ENCODE results near the gene GJA4. TPM values are rescaled to one million over a fixed set of nuclear protein-coding genes. Genes with fewer than 3 reads are reported as not detected.

The GJA4 gene
- total RNA-seq, 1 experiment from 2014 or later: not detected

DNA sequence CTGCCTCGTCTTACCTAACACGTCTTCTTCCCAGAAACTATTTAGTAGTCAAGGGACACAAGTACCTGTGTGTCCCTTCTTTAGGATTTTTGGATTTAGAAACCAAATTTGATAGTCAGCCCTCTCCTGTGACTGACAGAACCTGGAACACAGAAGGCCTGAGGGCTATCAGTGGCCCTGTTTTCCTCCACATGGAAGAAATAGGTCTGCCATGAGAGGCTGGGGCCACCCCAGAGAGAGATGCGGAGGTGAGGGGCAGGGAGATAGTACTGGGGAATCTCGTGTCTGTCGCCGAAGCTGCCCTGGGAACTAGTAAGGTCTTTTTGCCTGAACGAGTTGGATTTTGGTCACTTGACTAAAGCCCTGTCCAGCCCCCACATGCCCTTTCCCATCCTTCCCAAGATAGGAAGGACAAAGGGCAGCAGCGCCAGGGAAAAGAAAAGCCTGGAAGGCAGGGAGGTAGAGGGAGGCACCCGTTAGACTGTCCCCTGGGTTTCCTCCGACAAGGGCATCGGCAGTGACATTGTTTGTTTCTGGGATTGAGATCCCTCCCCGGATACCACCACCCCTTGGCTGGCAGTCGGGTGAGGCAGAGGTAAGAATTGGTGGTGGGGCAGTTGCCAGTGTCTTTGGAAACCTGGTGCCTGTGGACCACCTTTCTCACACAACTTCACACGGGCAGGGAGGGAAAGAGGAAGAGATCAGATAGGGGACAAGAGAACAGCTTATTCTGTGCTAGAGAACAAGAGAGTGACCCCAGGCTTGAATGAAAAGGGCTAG, 46.9 kb downstream of the GJA4 start:
- DNase-seq (ENCODE audit: low read depth): no peak

DNA sequence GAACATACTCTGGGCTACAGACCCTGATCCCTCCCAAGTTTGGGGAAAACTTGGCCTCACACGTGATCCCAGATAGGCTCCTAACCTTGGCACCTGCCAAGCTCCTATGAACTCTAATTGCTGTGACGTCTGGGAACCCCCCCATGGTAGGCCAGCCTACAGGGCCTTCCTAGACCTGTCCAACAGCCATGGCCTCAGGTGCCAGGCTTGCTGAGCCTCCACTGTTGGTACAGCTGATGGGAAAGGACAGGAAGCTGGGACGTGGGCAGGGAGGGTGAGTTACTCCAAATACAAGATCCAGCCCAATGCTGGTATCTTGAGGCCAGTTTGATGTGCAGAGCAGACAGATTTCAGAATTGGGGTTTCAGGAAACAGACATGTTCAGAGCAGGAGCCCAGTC, 47.6 kb downstream of the GJA4 start:
- DNase-seq (ENCODE audit: low read depth): no peak

DNA sequence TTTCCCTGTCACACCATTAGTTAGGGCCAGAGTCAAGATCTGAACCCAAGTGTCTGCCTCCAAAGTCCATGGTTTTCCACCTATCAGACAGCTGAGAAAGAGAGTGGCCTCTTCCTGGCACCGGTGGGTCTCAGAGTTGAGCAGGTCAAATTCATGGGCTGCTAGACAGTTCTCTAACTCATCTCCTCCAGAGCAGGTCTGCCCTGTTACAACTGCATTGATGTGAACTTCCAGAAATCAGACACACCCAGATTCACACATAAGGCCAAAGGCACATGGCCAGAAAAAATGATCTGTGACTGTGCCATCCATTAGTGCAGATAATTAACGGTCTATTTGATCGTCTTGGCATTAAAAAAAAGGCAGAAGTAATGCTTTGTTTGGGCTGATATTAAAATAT, 49.3 kb downstream of the GJA4 start:
- DNase-seq (ENCODE audit: low read depth): no peak

DNA sequence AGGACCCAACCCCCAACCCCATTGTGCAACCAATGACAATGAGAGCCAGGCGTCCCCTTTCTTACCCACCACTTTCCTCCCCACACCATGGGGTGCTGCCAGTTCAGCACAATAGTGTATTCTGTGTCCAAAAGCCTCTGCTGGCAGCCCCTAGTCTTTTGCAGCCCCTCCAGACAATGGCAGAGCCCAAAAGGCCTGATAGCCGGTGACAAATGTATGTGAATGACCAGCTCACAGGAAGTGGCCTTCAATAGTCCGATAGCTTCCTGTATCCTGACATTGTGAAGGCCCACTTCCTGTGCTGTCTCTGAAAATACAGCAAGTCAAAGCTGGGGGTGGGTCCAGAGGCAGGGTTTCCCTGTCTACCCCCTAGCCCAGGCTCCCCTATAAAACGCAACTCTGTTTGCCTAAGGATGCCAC, 50.2 kb downstream of the GJA4 start:
- DNase-seq (ENCODE audit: low read depth): no peak

DNA sequence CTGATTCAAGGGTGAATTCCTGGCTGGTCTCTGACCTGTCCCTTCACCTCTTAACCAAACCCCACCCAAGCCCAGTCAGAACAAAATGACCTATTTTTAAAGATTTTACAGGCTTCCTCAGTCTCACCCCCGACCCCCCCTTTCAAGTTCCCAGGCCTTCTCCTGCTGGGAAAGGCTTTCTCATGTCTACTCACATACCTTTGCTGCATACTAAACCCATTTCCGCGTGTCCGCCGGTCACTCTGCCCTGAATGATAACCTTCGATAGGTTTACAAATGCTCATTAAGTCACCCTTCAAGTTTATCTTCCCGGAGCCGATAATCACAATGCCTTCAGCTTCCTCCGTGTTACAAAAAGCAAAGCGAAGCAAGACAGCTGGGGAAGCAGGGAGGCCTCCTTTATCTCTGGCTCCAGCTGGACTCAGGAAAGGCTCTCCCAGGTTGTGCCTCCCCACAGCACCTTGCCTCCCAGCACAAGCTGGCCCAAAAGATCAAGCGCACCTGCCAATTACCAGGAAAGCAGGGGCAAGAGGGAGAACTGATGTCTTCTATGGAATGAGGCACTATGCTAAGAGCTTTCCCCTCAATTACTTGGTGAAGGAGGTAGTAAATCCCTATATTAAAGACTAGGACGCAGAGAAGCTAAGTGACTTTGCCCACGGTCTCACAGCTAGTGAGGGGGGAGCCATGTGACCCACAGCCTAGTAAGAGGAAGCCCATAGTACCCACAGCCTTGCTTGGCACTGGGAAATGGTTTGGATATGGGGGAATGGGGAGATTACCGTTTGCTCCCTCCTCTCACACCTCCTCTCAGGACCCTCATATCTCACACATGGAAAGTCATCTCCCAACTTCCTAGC, 50.8 kb downstream of the GJA4 start:
- no peak for DNase-seq (ENCODE audit: low read depth)

DNA sequence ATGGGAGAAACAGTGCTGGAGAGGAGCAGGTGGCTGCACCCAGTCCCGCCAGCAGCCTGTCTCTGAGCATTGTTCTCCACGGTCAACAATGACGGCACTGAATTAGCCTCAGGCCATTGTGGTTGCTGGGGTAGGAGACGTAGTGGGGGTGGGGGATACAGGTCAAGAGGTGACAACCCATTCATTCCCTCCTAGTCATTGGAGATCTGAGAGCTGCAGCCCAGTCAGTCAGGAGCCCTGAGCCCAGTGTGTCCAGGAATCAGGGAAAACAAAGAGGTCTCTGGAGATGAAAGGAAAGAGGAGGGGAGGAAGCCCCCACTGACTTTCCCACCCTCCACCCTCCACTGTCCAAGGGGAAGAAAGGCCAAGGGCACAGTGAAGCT, 51.4 kb downstream of the GJA4 start:
- DNase-seq (ENCODE audit: low read depth): no peak

Other genes with a start within 250 kb of the GJA4 start
- gene GJB5, start 38.0 kb upstream of the GJA4 start, total RNA-seq (2014; rRNA removed; shearing (Covaris generic)): not detected in 2 replicates
- gene GJB4, start 33.3 kb upstream of the GJA4 start, total RNA-seq (2014; rRNA removed; shearing (Covaris generic)): 0.06 TPM in 1 of 2 replicates, not detected in the other
- gene GJB3, start 11.8 kb upstream of the GJA4 start, total RNA-seq (2014; rRNA removed; shearing (Covaris generic)): not detected in 2 replicates
- 25.1 and 45.4 TPM in 2 replicates for gene SMIM12, start 66.8 kb downstream of the GJA4 start, total RNA-seq (2014; rRNA removed; shearing (Covaris generic))
- gene DLGAP3, start 136.7 kb downstream of the GJA4 start, total RNA-seq (2014; rRNA removed; shearing (Covaris generic)): 0.34 and 0.89 TPM in 2 replicates
- gene TMEM35B, start 192.3 kb downstream of the GJA4 start, total RNA-seq (2014; rRNA removed; shearing (Covaris generic)): 30.5 TPM in 2 replicates
- gene ZMYM6, start 238.9 kb downstream of the GJA4 start, total RNA-seq (2014; rRNA removed; shearing (Covaris generic)): 10.8 and 13.1 TPM in 2 replicates

All from Daoy (cell line).